ENCODE results near the gene AK3. TPM values are rescaled to one million over a fixed set of nuclear protein-coding genes. Genes with fewer than 3 reads are reported as not detected.
"Not testable (repeated sequence)": the region's sequence is repeated elsewhere in the genome, so short reads cannot be mapped to it uniquely, and the experiment has no call there.

The AK3 gene
- total RNA-seq, 1 donor from 2014 or later: 59.0 TPM

GRCh38 chr9:4756420-4756819, 15.4 kb upstream of the AK3 start:
- DNase-seq (ENCODE audit: low read depth, low spot score): no peak
- H3K4me1 Mint-ChIP-seq: peaks cover 13% of the 10 kb centered on the region
- H3K27me3 Mint-ChIP-seq (ENCODE audit: low read depth): peaks cover 2% of the 10 kb centered on the region
- H3K27ac Mint-ChIP-seq (ENCODE audit: unreplicated experiment): no peak overlapping the region
- TF ChIP-seq CTCF (conservative IDR thresholded peaks at IDR 0.05): no peak
- no peaks in the 10 kb centered on the region for H3K36me3 Mint-ChIP-seq (ENCODE audit: low read depth)
- no peaks in the 10 kb centered on the region for H3K9me3 Mint-ChIP-seq
- no peak overlapping the region for H3K4me3 Mint-ChIP-seq

GRCh38 chr9:4755026-4755609, 14.1 kb upstream of the AK3 start:
- H3K4me3 Mint-ChIP-seq: no peak overlapping the region
- no peak for TF ChIP-seq CTCF (conservative IDR thresholded peaks at IDR 0.05)
- H3K27ac Mint-ChIP-seq (ENCODE audit: unreplicated experiment): no peak overlapping the region
- DNase-seq (ENCODE audit: low read depth, low spot score): no peak
- no peaks in the 10 kb centered on the region for H3K9me3 Mint-ChIP-seq
- H3K27me3 Mint-ChIP-seq (ENCODE audit: low read depth): no peaks in the 10 kb centered on the region
- H3K4me1 Mint-ChIP-seq: peaks cover 13% of the 10 kb centered on the region
- no peaks in the 10 kb centered on the region for H3K36me3 Mint-ChIP-seq (ENCODE audit: low read depth)

GRCh38 chr9:4754530-4754929, 13.5 kb upstream of the AK3 start:
- not testable (repeated sequence) for H3K27me3 Mint-ChIP-seq (ENCODE audit: low read depth); H3K4me3 Mint-ChIP-seq; H3K36me3 Mint-ChIP-seq (ENCODE audit: low read depth); H3K9me3 Mint-ChIP-seq; DNase-seq (ENCODE audit: low read depth, low spot score); H3K27ac Mint-ChIP-seq (ENCODE audit: unreplicated experiment)
- peaks cover 13% of the 10 kb centered on the region for H3K4me1 Mint-ChIP-seq

- no peak overlapping the region for H3K27ac Mint-ChIP-seq (ENCODE audit: unreplicated experiment)
- H3K36me3 Mint-ChIP-seq (ENCODE audit: low read depth): no peaks in the 10 kb centered on the region
- no peaks in the 10 kb centered on the region for H3K27me3 Mint-ChIP-seq (ENCODE audit: low read depth)
Measured at GRCh38 chr9:4750023-4750673, 9.1 kb upstream of the AK3 start.

GRCh38 chr9:4748612-4749011, 7.6 kb upstream of the AK3 start:
- H3K36me3 Mint-ChIP-seq (ENCODE audit: low read depth): no peaks in the 10 kb centered on the region
- no peak overlapping the region for H3K27ac Mint-ChIP-seq (ENCODE audit: unreplicated experiment)

More at GRCh38 chr9:4750023-4750673, 9.1 kb upstream of the AK3 start:
- Mint-ChIP-seq H3K4me1 (peaks cover 1% of the 10 kb centered on the region), H3K9me3 (no peaks in the 10 kb centered on the region), H3K4me3 (no peak overlapping the region)
- TF ChIP-seq CTCF (conservative IDR thresholded peaks at IDR 0.05): peak; percentile 72
- no peak for DNase-seq (ENCODE audit: low read depth, low spot score)

More at GRCh38 chr9:4748612-4749011, 7.6 kb upstream of the AK3 start:
- no peak for DNase-seq (ENCODE audit: low read depth, low spot score)
- no peak for TF ChIP-seq CTCF (conservative IDR thresholded peaks at IDR 0.05)
- Mint-ChIP-seq H3K9me3 (peaks cover 3% of the 10 kb centered on the region), H3K4me1 (no peaks in the 10 kb centered on the region), H3K4me3 (no peak overlapping the region), H3K27me3 (ENCODE audit: low read depth) (no peaks in the 10 kb centered on the region)

All from neural crest cell (in vitro differentiated cells).